Kasumi-1 (cell line): ENCODE data around the gene WNT7A.
A peak's percentile ranks its signal among the peaks of the same experiment; 100 is the strongest.

ENCODE experiments used
- DNase-seq, 2 experiments: peaks; one replicate each; lab custom pipeline; 2025; lab: John Stamatoyannopoulos, UW

Gene WNT7A

DNA sequence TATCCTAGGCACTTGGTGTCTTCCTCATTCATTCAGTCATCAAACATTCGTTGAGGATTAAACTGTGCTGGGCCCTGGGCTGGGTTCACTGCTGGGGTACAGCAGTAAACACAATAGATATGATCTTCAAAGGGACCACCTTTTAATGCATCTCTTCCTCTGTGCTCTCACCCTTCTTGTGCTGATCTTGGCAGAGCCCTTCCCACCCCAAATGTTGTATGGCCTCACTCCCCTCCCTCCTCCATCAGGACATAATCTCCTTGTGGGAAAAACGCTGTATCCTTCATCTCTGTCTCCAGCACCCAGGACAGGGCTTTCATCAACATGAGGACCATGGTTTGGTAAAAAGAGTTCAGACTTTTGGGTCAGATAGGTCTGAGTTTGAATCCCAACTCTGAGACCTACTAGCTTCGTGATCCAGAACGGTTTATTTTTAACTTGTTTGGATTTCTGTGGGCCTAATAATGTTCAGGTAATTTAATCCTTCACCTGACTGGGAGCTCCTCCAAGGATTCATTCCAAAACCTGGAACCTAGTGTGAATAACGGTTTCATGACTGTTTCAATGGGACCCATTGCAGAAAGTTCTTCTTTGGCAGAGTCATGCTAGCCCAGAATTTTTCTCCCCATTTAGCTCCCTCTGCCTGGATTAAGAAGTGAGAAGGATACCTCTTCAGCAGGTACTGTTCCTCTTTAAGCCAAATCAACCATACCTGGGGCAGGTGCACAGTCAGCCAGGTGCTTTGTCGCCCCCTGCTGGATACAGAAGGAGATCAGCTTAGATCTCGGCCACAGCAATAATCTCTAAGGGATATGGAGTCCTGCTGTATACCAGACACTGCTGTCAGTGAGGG lies 5.2 kb upstream of the WNT7A start:
- peak; percentile 20 to 33 for DNase-seq

DNA sequence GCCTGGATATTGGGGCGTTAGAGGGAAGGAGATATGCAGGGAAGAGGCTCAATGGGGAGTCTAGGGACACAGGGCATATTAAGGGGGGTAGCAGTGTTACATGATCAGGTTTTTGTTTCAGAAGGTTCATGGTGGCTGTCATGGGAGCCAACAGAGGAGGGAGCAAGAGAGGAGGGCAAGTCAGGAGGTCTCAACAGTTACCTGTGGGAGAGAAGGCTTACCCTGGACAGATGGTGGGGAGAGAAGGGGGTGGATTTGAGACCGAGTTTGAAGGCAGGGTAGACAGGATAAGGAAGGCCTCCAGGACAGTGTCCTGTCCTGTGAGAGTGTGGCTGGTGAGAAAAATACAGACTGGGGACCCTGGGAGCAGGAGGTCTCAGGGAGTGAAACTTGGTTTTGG lies 3.8 kb upstream of the WNT7A start:
- DNase-seq = no peak

DNA sequence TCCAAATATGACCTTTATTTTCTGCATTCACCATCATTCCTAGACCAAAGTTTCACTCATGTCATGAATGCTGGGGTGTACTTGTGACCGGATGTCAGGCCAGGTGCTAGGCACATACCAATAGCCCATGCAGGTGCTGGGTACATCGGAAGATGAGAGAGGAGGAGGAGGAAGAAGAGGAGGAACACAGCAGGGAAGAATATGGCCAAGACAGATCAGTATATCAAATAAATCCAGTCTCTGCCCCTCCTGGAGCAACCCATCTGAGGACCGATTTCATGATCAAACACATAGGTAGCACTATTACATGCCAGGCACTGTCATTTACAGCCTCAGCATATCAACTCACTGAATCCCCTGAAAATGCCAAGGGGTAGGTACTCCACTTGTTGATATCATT lies 3.0 kb upstream of the WNT7A start:
- no peak for DNase-seq

DNA sequence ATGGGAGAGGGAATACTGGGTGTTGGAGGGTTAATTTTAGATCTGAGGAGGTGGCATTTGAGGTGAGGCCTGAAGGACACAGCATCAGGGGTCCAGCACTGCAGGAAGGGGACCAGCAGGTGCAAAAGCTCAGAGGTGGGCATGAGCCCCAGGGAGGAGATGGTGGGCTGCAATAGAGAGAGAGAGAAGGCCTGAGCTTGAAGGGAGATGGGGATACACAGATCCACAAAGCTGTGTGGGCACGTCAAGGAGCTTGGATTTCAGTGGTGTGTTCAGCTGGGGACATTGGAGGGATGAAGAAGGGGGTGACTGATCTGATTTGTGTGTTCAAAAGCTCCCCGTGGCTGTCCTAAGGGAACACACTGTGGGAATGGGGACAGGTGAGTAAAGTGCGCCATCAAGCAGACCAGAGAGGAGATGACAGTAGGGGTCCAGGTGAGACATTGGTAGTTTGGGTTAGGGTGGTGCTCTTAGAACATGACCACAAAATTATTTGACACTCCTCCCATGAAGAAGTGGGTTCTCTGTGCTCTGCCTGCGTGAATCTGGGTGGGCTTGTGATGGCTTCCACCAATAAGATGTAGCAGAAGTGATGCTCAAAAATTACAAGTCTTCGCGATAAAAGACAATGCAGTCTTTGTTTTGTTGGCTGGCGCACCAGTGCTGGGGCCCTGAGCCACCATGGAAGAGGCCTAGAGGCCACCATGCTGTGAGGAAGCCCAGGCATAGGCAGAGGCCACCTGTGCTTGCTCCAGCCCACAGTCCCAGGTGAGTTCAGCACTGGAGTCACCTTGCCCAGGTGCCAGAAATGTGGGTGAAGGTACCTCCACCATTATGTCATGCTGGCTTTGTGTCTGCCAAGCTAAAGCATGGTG lies 1.9 kb upstream of the WNT7A start:
- DNase-seq = no peak

DNA sequence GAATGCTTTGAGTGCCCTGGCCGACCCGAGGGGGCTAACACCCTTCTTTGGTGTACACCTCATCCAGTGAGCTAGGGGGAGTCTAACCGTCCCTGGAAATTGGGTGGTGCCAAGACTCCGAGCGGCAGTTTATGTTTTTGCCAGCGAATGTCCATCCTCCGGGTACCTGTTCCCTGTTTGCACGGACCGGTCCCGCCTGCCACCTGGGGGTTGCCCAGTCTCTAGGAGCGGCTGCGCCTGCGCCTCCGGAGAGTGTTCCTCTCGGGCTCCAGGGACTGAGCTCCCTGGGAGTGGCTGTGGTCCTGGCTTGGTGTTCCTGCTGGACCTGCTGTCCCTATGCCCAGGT lies 913 bp upstream of the WNT7A start:
- DNase-seq = no peak

DNA sequence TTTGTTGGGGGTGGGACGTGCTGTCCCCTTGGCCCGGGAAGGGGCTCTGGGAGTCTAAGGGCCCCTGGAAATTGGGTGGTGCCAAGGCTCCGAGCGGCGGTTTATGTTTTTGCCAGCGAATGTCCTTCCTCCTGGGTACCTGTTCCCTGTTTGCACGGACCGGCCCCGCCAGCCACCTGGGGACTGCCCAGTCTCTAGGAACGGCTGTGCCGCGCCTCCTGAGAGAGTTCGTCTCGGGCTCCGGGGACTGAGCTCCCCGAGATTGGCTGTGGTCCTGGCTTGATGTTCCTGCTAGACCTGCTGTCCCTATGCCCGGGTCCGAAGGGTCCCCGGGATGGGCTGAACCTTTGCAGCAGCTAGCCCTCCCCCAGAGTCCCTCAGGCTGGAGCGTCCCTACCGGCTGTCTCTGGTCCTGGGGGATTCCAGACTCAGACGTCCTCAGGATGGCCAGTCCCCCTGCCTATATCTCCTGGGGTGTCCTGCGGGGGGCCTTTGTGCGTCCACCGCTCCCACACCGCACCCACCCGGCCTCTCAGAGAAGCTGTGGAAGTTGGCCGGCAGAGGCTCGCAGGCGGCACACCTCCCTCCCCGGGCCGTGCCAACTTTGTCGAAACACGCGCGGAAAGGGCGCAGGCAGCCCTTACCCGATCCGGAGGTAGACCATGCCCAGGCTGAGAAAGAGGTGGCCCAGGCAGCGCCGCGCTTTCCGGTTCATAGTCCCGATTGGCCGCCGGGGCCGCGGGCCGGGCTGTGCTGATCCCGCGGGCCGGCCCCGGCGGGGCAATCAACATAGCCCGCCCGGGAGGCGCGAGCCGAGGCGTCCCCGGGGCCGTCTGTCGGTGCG lies 547 bp downstream of the WNT7A start:
- no peak for DNase-seq

DNA sequence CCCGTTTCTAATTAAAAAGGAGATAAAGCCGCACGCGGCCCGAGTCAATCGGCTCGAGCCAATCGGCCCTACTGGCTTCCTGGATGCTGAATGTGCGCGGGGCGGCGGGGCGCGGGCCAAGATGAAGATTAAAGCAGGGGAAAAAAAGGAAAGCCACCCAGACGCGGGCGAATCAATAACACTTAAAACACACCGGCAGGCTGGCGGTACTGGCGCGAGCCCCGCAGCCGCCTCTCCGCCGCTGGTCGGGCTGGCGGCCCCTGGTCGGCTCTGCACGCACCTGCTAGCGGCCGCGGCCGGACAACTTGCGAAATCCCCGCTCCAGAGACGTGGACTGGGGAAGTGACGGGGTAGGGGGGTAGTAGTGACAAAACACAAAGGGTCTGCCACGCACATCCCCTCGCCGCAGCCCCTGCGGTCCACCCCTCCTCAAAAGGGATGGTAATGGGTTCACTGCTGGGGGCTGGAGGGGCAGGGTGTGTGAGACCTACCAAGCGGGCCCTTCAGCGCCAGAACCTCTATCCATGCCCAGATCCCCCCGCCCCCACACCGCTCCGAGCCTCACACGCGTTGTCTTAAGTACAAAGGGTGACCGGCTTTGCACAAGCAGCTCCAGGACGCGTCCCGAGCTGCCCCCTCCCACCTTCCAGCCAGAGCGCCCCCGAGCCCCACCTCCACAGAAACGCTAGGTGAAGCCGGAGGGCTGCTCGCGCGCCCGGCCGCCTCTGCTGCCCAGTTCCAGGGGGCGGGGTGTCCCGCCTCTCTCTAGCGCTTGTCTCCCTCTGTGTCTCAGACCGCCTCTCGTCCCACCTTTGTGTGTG lies 1.4 kb downstream of the WNT7A start:
- no peak for DNase-seq

DNA sequence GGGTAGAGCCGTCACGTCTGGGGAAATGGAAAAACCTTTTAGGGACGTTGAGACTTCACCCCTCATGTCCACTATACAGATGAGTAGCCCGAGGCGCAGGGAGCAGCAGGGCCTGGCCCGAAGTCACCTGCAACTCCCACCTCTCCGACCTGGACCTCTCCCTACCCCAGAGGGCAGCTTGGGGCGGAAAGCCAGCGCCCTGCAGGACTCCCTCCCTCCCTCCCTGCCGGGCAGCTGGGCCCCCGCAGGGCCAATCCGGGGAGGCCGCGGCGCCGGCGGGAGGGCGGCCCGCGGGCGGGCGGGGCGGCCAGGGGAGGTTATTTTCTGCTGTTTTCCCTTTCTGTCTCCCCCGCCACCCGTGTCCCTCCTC lies 2.0 kb downstream of the WNT7A start:
- no peak for DNase-seq

DNA sequence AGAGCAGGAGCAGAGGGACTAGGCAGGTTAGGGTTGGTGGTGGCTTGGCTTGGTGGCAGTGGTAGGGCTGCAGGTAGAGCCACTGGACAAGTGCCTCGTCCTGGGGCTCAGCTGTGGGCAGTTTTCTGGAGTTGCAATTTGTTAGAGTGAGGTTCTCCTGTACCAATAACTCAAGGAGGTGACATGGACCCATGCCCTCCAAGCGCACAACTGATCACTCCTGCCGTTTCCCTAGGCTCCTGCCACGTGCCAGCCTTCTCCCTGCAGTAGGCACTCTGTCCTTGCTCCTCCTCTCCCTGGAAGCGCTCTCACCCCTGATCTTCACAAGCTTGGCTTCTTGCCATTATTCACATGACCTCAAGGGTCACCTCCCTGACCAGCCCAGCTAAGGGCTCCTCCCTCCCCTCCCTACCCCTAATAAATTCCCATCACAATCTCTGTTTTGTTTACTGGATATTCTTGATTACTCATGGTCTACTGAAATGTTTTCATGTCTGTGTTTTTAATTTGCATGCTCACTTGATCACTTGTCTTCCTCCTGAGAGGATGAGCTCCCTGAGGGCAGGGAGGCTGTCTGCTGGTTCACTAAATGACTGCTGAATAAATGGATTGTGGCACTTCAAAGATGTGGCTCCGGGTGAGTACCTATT lies 3.3 kb downstream of the WNT7A start:
- no peak for DNase-seq

DNA sequence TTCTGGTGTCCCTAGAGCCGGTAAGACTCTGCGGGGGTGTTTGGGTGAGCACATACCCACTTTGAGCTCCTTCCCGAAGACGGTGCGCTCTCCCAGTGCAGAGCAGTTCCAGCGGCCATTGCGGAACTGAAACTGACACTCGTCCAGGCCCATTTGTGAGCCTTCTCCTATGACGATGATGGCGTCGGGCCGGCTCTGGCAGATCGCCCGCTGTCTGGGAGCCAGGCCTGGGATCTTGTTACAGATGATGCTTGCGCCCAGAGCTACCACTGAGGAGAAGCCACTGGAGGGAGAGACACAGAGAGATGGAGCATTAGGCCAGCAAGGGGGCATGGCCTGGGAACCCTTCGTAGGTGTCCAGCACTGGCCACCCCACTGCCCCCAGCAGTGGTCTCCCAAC lies 5.0 kb downstream of the WNT7A start:
- DNase-seq = no peak

DNA sequence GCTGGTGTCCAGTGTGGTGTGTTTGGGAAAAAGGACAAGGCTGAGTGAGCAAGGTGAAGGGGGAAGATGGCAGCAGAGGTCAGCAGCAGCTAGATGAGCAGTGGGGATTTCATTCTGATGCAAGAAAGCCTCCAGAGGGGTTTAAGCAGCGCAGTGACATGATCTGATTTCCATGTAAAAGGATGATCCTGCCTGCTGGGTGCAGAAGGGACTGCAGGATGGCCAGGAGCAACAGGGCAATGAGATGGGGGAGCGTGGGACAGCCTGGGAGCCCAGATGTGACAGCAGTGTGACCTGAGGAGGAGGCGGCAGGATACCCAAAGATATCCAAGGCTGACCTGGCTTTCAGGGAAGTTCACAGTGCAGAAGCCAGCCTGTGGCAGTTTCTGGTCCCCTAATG lies 6.1 kb downstream of the WNT7A start:
- no peak for DNase-seq

DNA sequence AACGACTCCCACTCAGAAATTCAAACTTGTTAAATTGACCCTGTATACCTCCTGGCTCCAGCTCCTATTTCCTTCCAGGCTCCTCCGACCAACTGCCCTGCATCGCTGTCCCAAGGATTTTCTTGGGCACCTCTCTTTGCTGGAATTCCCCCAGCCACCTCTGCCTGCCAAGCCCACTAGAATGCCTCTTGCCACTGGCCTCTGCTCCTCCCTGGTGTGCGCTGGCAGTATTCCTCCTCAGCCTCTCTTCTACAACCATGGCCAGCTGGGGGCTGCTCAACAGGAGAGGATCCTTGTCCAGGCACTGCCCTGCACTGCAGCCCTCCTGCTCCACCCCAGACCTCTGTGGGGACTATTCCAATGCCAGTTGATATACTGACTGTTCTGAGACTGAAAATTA lies 7.4 kb downstream of the WNT7A start:
- DNase-seq = no peak

DNA sequence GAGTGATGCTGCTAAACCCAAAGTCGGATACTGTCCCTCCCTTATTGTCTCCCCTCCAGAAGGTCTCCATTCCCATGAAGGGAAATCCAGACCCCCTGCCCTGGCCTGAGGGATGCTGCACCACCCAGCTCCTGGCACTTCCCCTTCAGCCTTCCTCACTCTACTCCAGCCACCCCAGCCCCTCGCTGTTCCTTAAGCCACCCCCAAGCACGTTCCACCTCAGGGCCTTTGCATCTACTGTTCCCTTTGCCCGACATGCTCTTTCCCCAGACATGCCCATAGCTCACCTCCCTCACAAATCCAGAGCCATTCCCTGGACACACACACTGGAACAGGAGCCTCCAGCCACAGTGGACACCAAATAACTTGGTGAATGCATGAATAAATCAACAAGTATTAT lies 8.1 kb downstream of the WNT7A start:
- no peak for DNase-seq

DNA sequence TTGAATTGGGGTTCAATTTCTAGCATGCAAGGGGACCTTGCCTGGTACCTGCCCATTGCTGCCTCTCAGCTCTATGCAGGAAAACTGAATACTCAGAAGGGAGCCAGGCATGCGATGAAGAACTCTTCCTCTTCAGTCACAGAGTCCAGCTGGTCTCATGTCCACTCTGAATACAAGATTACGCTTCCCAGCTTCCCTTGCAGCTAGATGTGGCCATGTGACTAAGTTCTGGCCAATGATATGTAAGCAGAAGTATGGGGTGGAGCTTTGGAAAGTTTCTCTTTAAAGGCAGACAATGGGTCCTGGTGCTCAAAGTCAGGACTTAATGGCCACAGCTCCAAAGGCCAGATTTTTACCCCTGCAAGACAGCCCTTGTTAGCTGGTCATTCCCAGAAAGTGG lies 9.0 kb downstream of the WNT7A start:
- no peak for DNase-seq

DNA sequence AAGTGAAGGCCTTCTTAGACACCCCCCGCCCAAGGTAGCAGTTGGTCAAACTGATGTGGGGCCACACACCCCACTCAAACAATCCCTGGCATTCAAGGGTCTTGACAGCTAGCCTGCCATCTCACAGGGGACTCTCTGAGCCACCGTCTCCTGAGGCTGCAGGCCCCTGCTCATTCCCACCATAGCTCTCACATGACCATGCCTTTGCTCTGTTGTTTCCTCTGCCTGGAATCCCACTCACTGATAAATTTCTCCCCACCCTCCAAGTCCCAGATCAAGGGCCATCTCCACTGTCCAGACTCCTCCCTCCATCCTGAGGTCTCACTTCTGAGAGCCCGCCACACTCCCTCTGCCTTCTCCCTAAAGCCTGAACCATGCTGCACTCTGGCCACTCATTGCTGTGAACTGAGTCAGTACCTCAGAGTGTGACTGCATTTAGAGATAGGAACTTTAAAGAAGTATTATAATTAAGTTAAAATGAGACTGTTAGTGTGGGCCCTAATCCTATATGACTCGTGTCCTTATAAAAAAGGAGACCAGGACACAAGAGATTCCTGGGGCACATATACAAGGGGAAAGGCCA lies 10.0 kb downstream of the WNT7A start:
- DNase-seq = no peak

DNA sequence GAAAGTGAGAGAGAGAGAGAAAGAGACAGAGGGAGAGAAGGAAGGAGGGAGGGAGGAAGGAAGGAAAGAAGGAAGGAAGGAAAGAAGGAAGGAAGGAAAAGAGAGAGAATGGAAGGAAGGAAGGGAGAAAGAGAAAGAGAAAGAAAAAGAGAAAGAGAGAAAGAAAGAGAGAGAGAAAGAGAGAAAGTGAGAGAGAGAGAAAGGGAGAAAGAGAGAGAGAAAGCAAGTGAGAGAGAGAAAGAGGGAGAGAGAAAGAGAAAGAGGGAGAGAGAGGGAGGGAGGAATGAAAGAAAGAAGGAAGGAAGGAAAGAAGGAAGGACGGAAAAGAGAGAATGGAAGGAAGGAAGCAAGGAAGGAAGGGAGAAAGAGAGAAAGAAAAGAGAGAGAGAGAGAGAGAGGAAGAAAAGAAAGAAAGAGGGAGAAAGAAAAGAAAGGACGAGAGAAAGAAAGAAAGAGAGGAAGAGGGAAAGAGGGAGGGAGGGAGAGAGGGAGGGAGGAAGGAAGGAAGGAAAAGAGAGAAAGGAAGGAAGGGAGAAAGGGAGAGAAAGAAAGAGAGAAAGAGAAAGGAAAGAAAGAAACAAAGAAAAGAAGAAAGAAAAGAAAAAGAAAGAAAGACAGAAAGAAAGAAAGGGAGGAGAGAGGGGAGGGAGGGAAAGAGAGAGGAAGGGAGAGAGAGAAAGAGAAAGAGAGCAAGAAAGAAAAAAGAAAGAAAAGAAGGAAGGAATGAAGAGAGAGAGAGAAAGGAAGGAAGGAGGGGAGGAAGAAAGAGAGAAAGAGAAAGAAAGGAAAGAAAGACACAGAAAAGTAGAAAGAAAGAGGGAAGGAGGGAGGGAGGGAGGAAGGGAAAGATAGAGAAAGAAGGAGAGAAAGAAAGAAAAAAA lies 10.8 kb downstream of the WNT7A start:
- no peak for DNase-seq

DNA sequence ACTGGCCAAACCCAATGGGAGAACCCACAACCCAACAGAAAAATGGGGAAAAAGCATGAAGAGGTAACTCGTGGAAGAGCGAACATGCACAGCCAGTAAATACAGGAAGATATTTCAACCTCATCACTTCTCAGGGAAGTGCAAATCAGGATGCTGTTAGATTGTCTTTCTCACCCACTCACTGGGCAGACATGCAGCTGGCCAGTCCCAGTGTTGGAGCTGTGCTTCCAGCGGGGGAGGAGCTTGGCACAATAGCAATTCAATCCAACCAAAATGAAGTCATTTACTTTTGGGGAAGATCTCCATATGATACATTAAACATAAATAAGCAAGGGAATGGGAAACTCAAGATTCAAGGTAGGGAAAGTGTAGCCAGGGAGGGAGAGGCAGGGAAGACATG lies 12.1 kb downstream of the WNT7A start:
- DNase-seq = no peak

DNA sequence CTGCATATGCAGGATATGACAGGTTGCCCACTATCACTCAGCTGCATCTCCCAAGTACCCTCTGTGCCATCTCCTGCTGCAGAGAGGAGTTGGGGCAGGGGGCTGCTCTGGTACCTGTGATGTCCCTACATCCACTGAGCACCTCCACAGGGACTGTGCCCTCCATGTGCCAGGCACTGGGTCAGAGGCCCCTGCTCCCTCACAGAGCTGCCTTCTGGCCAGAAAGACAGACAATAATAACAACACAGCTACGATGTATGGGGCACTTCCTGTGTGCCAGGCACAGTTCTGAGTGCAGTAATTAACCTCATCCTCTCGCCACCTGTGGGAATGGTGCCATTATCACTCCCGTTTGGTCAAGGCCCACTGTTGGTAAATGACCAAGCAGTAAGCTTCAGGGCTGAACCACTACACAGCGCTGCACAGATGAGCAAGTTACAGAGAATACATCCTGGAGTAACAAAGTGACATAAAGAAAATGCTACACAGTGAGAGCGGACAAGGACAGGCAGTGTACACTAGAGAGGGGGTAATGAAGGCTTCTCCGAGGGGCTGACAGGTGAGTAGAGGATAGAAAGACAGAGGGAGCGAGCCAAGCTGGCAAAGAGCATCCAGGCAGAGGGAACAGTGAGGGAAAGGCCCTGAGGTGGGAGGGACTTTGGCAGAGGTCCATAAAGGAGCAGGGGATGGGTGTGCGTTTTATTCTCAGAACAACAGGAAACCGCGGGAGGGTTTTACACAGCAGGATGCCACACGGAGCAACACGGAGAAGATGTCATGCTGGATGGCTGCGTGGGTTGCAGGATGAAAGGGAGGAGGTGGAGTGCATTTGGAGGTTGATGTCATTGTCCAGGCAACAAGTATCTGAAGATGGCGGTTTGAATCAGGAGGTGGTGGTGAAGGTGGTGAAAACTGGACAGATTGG lies 13.6 kb downstream of the WNT7A start:
- no peak for DNase-seq

DNA sequence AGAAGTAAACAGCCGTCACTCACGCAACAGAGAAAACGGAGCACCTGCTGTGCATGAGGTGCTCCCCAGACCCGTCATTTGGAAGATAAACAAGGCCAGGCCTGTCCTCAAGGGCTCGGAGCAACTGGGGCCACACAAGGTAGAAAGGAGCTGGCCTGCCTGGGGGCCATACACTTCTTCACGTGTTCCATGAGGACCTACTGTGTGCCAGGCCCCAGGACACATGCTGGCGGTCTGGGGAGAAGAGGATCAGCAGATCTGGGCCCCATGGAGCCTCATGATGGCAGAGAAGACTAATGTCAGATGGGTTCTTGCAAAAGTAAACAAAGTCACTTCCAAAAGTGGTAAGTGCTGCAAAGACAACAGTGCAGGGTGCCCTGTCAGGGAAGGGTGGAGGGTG lies 14.3 kb downstream of the WNT7A start:
- DNase-seq = no peak
